HepG2 (cell line): ENCODE measurements around the gene OPRL1. TPM values are rescaled to one million over a fixed set of nuclear protein-coding genes. Genes with fewer than 3 reads are reported as not detected.

Experiments used
- ELF3 ChIP-seq: IDR thresholded peaks from 2 replicates; pipeline ENCODE4 v1.6.1; 2016; ENCODE audit warnings: missing genetic modification reagents, missing compliant biosample characterization
- GABPA ChIP-seq, 2 experiments: IDR thresholded peaks; 2 replicates each; pipeline ENCODE4 v1.6.1; 2011 to 2016; ENCODE audit warnings: low read depth in 2 of 2, low read length in 1 of 2, missing biosample characterization in 1 of 2, missing genetic modification characterization in 1 of 2
- HNRNPUL1 ChIP-seq: fragments of 200-400 bp; formaldehyde crosslinking; IDR thresholded peaks from 2 replicates; pipeline ENCODE4 v1.6.1; 2017; ENCODE audit warnings: low read depth, mild to moderate bottlenecking, low read length, moderate library complexity
- JUND ChIP-seq: sonication (generic); formaldehyde crosslinking; IDR thresholded peaks from 2 replicates; pipeline ENCODE4 v1.8.0; 2022; ENCODE audit warnings: mild to moderate bottlenecking, missing genetic modification reagents
- MIER2 ChIP-seq: IDR thresholded peaks from 2 replicates; pipeline ENCODE4 v1.6.1; 2016; ENCODE audit warnings: missing biosample characterization, missing genetic modification reagents
- NR1H2 ChIP-seq: sonication (generic); formaldehyde crosslinking; IDR thresholded peaks from 2 replicates; pipeline ENCODE4 v1.8.1; 2022; ENCODE audit warnings: low read depth, missing genetic modification reagents, borderline replicate concordance
- NR2C2 ChIP-seq: sonication (generic); formaldehyde crosslinking; IDR thresholded peaks from 2 replicates; pipeline ENCODE4 v1.4.0; 2020; ENCODE audit warnings: missing genetic modification reagents, mild to moderate bottlenecking, moderate library complexity, borderline replicate concordance
- PITX1 ChIP-seq: sonication (generic); formaldehyde crosslinking; IDR thresholded peaks from 2 replicates; pipeline ENCODE4 v1.5.1; 2020; ENCODE audit warnings: mild to moderate bottlenecking, missing genetic modification reagents
- PPARG ChIP-seq: conservative IDR thresholded peaks from 2 replicates; pipeline ENCODE4 v1.6.1; 2016; ENCODE audit warnings: missing biosample characterization, missing genetic modification reagents
- REXO4 ChIP-seq: sonication (generic); formaldehyde crosslinking; IDR thresholded peaks from 2 replicates; pipeline ENCODE4 v1.8.0; 2022; ENCODE audit warnings: missing genetic modification reagents, mild to moderate bottlenecking, borderline replicate concordance
- RXRB ChIP-seq: IDR thresholded peaks from 2 replicates; pipeline ENCODE4 v1.6.1; 2016; ENCODE audit warnings: borderline replicate concordance, missing genetic modification reagents, missing compliant biosample characterization
- SAP130 ChIP-seq: IDR thresholded peaks from 2 replicates; pipeline ENCODE4 v1.6.1; 2016; ENCODE audit warnings: low read depth
- SP2 ChIP-seq: sonication (generic); formaldehyde crosslinking; IDR thresholded peaks from 2 replicates; pipeline ENCODE4 v1.5.1; 2020; ENCODE audit warnings: mild to moderate bottlenecking, missing genetic modification reagents
- TEAD2 ChIP-seq: sonication (generic); formaldehyde crosslinking; IDR thresholded peaks from 2 replicates; pipeline ENCODE4 v1.9.0; 2021; ENCODE audit warnings: missing genetic modification reagents
- ZBTB38 ChIP-seq: sonication (generic); formaldehyde crosslinking; IDR thresholded peaks from 2 replicates; pipeline ENCODE4 v1.5.1; 2020; ENCODE audit warnings: mild to moderate bottlenecking, missing genetic modification reagents
- polyA plus RNA-seq, 8 experiments: library from polyadenylated mRNA; depleted of rRNA in 3 of 8; stranded (reverse) in 7 of 8; unstranded in 1 of 8; fragments of >200 nt; fragmentation: Illumina TruSeq in 4 of 8; extraction: Trizol in 4 of 8; gene quantifications; 2 replicates each; pipeline versions ENCODE4 v1.2.1 to v1.2.3, GENCODE V29; 2011 to 2016; ENCODE audit warnings: low read depth in 4 of 8, missing spikeins in 1 of 8, mixed read lengths in 1 of 8; ENCODE audit not compliant: insufficient read depth in 1 of 8
- total RNA-seq, 5 experiments: library from RNA; depleted of rRNA; stranded (reverse); fragments of >200 nt; fragmentation: Illumina TruSeq; extraction: Trizol; gene quantifications; 2 replicates each; pipeline ENCODE4 v1.2.3, GENCODE V29; 2016; ENCODE audit warnings: low read depth in 1 of 5
- TF ChIP-seq, protein P1 (sequence below): sonication (generic); formaldehyde crosslinking; IDR thresholded peaks from 2 replicates; pipeline ENCODE4 v1.5.1; 2020; ENCODE audit warnings: missing genetic modification reagents, mild to moderate bottlenecking, borderline replicate concordance
- TF ChIP-seq, protein P2 (sequence below): IDR thresholded peaks from 2 replicates; pipeline ENCODE4 v1.6.1; 2016; ENCODE audit warnings: missing compliant biosample characterization, missing genetic modification reagents, borderline replicate concordance
- TF ChIP-seq, protein P3 (sequence below): sonication (generic); formaldehyde crosslinking; IDR thresholded peaks from 2 replicates; pipeline ENCODE4 v1.8.0; 2022; ENCODE audit warnings: mild to moderate bottlenecking, missing genetic modification reagents, borderline replicate concordance
- TF ChIP-seq, protein P4 (sequence below): sonication (generic); formaldehyde crosslinking; IDR thresholded peaks from 2 replicates; pipeline ENCODE4 v1.5.0; 2020; ENCODE audit warnings: mild to moderate bottlenecking, missing genetic modification reagents
- TF ChIP-seq, protein P5 (sequence below): sonication (generic); formaldehyde crosslinking; IDR thresholded peaks from 2 replicates; pipeline ENCODE4 v1.8.0; 2022; ENCODE audit warnings: mild to moderate bottlenecking, missing genetic modification reagents

Gene OPRL1
- total and polyA plus RNA-seq, 2 of the 13 experiments (the other 11 are each of a cell fraction or from before 2014, with no cell fraction given), result 0.35 to 0.71 TPM

DNA sequence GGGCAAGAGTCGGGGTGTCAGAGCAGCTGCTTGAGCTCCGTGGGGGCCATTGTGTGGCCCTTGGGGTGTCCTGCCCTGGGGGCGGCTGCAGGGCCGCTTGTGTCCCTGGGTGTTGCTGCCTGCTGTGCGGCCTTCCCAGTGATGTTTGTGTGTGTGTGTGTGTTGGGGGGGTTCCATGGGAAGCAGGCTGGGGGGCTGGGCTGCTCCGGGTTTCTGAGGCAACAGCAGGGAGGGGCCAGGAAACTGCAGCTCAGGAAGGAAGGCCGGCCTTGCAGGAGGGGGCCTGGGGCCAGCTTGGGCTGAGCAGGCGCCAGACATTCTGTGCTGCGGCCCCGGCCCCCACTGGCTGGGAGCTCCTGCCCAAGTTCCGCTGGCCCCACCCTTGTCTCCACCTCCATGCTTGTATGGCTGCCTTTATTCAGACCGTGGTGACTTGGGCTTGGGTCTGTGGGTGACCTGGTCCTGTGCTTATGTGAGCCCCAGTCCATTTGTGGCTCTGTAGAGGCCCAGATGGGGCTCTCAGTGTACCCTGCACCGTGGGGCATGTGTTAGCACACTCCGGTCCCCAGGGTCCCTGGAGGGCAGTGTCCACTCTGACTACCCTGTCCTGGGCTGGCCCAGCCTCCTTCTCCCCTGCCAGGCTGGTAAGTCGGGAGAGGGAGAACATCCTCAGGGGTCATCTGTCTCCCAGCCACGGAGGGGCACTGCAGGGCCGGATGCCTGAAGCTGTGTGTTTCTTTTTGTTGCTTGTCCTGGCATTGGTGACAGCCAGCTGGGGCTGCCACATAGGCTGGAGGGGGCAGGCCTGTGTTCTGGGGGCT lies 25.8 kb upstream of the OPRL1 start (continued):
- TF ChIP-seq MIER2 (peak; percentile 65; the same call in 1 of the 2 replicates), REXO4 (CRISPR knock-in tag) (no peak), PITX1 (peak; percentile 62), ELF3 (CRISPR knock-in tag) (peak; percentile 87), TEAD2 (CRISPR knock-in tag) (0 out of 2 replicates have a peak, but pooled peaks have one; percentile 42), ZBTB38 (no peak; the same call in 1 of the 2 replicates), JUND (CRISPR knock-in tag) (peak; percentile 56; the same call in 1 of the 2 replicates), GABPA (IDR thresholded peaks at IDR 0.05; ENCODE audit: low read depth, low read length) (no peak), GABPA (CRISPR knock-in tag; IDR thresholded peaks at IDR 0.05; ENCODE audit: low read depth) (peak; percentile 29; the same call in 1 of the 2 replicates), PPARG (peak; percentile 70), SAP130 (CRISPR knock-in tag) (peak; percentile 93), RXRB (CRISPR knock-in tag) (peak; percentile 77), SP2 (no peak; the same call in 1 of the 2 replicates), HNRNPUL1 (no peak), NR1H2 (CRISPR knock-in tag) (peak; percentile 79; the same call in 1 of the 2 replicates), NR2C2 (CRISPR knock-in tag) (peak; percentile 50; the same call in 1 of the 2 replicates)
- TF ChIP-seq, protein P1, sequence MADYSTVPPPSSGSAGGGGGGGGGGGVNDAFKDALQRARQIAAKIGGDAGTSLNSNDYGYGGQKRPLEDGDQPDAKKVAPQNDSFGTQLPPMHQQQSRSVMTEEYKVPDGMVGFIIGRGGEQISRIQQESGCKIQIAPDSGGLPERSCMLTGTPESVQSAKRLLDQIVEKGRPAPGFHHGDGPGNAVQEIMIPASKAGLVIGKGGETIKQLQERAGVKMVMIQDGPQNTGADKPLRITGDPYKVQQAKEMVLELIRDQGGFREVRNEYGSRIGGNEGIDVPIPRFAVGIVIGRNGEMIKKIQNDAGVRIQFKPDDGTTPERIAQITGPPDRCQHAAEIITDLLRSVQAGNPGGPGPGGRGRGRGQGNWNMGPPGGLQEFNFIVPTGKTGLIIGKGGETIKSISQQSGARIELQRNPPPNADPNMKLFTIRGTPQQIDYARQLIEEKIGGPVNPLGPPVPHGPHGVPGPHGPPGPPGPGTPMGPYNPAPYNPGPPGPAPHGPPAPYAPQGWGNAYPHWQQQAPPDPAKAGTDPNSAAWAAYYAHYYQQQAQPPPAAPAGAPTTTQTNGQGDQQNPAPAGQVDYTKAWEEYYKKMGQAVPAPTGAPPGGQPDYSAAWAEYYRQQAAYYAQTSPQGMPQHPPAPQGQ (CRISPR knock-in tag), result no peak
- TF ChIP-seq, protein P2, sequence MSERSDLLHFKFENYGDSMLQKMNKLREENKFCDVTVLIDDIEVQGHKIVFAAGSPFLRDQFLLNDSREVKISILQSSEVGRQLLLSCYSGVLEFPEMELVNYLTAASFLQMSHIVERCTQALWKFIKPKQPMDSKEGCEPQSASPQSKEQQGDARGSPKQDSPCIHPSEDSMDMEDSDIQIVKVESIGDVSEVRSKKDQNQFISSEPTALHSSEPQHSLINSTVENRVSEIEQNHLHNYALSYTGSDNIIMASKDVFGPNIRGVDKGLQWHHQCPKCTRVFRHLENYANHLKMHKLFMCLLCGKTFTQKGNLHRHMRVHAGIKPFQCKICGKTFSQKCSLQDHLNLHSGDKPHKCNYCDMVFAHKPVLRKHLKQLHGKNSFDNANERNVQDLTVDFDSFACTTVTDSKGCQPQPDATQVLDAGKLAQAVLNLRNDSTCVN (CRISPR knock-in tag), result peak; percentile 16; the same call in 1 of the 2 replicates
- TF ChIP-seq, protein P3, sequence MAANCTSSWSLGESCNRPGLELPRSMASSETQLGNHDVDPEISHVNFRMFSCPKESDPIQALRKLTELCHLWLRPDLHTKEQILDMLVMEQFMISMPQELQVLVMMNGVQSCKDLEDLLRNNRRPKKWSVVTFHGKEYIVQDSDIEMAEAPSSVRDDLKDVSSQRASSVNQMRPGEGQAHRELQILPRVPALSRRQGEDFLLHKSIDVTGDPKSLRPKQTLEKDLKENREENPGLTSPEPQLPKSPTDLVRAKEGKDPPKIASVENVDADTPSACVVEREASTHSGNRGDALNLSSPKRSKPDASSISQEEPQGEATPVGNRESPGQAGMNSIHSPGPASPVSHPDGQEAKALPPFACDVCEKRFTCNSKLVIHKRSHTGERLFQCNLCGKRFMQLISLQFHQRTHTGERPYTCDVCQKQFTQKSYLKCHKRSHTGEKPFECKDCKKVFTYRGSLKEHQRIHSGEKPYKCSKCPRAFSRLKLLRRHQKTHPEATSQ, result no peak
- TF ChIP-seq, protein P4, sequence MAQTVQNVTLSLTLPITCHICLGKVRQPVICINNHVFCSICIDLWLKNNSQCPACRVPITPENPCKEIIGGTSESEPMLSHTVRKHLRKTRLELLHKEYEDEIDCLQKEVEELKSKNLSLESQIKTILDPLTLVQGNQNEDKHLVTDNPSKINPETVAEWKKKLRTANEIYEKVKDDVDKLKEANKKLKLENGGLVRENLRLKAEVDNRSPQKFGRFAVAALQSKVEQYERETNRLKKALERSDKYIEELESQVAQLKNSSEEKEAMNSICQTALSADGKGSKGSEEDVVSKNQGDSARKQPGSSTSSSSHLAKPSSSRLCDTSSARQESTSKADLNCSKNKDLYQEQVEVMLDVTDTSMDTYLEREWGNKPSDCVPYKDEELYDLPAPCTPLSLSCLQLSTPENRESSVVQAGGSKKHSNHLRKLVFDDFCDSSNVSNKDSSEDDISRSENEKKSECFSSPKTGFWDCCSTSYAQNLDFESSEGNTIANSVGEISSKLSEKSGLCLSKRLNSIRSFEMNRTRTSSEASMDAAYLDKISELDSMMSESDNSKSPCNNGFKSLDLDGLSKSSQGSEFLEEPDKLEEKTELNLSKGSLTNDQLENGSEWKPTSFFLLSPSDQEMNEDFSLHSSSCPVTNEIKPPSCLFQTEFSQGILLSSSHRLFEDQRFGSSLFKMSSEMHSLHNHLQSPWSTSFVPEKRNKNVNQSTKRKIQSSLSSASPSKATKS (CRISPR knock-in tag), result no peak
- TF ChIP-seq, protein P5, sequence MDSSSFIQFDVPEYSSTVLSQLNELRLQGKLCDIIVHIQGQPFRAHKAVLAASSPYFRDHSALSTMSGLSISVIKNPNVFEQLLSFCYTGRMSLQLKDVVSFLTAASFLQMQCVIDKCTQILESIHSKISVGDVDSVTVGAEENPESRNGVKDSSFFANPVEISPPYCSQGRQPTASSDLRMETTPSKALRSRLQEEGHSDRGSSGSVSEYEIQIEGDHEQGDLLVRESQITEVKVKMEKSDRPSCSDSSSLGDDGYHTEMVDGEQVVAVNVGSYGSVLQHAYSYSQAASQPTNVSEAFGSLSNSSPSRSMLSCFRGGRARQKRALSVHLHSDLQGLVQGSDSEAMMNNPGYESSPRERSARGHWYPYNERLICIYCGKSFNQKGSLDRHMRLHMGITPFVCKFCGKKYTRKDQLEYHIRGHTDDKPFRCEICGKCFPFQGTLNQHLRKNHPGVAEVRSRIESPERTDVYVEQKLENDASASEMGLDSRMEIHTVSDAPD (CRISPR knock-in tag), result no peak
